GM21423 (cell line): ENCODE data around the gene CMTM4.
"Not testable (repeated sequence)": the region's sequence is repeated elsewhere in the genome, so short reads cannot be mapped to it uniquely, and the experiment has no call there.

ENCODE experiments used
- ATAC-seq: cut with Tn5 transposase; IDR thresholded peaks from one replicate; pipeline ENCODE4 v1.9.1; 2021; ENCODE audit warnings: mild to moderate bottlenecking, moderate library complexity; ENCODE audit not compliant: unreplicated experiment

CMTM4 gene

DNA sequence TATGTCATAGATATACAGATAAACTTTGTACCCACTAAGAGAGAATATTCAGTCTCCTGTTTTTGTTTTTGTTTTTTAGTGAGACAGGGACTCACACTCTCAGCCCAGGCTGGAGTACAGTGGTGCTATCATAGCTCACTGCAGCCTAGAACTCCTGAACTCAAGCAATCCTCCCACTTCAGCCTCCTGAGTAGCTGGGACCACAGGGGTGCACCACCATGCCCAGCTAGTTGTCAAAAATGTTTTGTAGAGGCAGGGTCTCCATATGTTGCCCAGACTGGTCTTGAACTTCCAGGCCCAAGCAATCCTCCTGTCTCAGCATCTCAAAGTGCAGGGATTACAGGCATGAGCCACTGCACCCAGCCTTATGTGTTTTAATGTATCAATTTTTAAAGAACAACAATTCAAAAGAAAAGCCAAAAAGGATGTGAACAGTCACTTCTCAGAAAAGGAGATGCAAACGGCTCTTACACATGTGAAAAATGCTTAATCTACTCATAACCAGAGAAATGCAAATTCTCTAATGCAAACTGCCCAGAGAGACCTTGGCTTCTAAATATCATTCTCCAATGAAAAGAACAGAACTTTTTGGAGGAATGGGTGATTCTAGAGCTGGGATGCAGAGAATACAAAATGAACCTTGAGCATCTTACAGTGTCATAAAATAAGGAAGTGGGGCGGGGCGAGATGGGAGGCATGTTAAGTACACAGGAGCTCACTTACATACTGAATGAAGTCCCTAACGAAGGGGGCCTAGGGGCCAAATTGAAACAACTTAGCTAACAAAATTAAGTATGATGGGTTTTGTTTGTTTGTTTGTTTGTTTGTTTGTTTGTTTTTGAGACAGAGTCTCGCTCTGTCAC is 99.3 kb downstream of the CMTM4 start:
- no peak for ATAC-seq

DNA sequence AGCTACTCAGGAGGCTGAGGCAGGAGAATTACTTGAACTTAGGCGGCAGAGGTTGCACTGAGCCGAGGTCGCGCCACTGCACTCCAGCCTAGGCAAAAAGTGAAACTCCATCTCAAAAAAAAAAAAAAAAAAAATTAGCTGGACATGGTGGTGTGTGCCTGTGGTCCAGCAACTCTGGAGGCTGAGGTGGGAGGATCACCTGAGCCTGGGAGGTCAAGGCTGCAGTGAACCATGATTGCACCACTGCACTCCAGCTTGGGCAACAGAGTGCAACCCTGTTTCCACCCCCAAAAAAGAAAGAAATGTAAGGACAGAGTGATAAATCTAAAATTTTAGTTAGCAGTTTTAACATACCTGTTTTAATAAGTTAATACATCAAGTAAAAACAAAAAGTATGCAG is 100.0 kb downstream of the CMTM4 start:
- not testable (repeated sequence) for ATAC-seq

DNA sequence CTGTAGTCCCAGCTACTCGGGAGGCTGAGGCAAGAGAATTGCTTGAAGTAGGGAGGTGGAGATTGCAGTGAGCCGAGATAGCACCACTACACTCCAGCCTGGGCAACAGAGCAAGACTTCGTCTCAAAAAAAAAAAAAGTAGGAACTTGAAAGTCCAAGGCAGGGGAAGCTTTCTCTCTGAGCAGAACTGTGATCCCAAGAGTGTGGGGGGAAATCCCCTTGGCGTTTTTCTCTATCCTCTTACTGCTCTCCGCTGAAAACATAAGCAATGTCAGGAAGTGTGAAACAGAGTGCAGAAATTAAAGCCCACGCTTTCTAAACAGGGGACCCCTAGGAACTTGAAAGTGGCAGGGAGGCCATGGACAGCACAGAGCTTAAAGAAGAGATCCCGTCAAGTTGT is 101.8 kb downstream of the CMTM4 start:
- no peak for ATAC-seq

DNA sequence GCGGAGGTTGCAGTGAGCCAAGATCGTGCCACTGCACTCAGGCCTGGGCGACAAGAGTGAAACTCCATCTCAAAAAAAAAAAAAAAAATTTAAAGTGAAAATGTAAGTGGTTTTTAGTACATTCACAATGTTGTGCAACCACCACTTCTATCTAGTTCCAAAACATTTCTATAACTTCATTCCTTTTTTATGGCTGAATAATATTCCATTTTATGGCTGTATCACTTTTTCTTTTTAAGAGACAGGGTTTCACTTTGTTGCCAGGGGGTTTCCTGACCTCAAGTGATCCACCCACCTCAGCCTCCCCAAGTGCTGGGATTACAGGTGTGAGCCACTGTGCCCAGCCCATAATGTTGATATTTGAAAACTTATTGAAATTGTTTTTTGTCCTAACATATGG is 103.7 kb downstream of the CMTM4 start:
- no peak for ATAC-seq

DNA sequence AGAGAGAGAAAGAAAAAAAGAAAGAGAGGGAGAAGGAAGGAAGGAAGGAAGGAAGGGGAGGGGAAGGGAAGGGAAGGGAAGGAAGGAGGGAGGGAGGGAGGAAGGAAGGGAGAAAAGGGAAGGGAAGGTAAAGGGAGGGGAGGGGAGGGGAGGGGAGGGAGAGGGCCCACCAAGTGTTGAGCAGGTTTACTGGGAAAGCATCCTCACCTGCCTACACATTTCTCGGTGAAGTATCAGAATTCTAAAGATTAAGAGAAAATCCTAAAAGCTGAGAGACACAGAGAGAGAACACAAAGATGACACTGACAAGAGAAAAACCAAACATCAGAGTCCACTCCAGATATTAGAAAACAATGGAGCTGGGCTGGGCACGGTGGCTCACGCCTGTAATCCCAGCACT is 104.3 kb downstream of the CMTM4 start:
- ATAC-seq, result no peak

DNA sequence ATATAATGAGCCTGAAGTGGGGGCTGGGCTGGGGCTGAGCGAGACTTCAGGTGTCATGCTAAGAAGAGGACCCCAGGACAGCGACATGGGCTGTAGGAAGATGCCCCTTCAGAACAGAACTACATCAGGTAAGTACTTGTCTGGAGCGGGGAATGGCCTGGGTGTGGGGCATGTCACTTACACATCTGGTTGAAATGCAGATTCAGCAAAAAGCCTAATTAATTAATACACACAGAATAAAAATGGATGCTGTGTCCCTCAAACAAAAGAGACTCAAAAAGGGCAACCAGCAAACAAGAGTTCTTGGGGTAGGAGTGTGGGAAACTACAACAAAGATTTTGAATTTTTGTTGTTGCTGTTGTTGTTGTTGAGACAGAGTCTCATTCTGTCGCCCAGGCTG is 105.5 kb downstream of the CMTM4 start:
- no peak for ATAC-seq

DNA sequence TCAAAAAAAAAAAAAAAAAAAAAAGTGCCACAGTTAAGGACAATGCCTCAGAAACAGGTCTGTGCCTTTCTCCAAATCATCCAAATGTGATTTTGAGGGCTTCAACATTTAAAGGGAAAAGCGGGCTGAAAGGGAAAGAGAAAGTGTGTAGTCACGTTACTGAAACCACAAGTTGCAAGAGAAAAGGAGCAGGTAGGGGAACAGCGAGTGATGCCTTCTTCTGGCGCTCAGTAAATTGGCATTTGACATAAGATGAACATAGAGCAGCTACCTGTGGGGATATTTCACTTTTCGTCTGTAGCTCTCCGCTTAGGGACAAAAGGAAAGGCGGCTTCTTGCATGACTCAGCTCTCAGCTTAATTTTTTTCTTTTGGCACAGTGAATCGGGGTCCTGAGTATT is 106.2 kb downstream of the CMTM4 start:
- no peak for ATAC-seq

DNA sequence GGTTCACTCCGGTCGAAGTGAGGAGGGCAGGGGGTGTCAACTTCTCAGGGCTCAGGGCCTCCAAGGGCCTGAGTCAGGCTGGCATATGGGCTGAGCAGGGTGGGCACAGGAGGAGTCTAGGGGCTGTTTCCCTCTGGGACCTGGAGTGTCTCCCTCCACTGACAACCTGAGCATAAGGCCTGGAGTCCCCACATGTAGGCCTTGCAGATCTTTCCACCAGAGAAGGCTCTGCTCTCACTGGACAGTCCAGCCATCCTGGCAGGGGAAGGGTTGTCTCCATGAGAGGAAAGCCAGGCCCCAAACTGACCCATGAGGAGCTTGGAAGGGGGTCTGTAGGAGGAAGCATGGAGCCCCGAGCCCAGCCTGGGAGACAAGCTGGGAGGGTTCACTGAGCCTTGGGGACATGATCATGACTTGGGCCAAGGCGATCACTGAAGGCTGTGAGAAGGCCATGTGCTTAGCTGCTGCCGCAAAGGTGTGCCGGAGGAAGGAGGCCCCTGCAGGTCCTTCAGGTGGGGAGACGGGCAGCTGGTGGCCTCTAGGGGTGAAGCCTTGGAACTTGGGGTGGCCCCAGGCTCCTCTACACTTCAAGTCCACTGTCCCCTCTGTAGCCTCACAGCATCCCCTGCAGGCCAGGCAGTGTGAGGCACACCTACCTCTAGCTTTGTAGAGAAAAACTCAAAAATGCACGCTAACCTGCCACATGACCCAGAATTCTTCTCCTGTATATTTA is 107.4 kb downstream of the CMTM4 start:
- no peak for ATAC-seq

DNA sequence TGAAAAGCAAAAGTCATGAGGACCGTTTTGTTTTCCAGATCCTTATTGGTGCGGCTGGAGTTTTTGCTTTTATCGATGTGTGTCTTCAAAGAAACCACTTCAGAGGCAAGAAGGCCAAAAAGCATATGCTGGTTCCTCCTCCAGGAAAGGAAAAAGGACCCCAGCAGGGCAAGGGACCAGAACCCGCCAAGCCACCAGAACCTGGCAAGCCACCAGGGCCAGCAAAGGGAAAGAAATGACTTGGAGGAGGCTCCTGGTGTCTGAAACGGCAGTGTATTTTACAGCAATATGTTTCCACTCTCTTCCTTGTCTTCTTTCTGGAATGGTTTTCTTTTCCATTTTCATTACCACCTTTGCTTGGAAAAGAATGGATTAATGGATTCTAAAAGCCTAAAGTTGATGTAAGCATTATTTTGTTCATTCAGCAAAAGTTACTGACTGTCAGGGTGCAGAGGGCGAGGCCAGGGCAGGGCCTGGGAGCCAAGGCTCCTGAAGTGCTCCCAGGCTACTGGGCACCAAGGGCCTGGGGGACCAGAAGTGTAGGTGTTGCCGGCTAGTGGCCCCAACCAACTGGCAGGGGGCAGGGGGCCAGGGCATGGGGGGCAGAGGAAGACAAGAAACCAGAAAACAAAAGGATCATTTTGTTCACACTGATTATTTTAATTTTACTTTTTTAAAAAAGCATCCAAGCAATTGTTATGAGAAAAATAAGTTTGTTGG is 108.5 kb downstream of the CMTM4 start:
- no peak for ATAC-seq

DNA sequence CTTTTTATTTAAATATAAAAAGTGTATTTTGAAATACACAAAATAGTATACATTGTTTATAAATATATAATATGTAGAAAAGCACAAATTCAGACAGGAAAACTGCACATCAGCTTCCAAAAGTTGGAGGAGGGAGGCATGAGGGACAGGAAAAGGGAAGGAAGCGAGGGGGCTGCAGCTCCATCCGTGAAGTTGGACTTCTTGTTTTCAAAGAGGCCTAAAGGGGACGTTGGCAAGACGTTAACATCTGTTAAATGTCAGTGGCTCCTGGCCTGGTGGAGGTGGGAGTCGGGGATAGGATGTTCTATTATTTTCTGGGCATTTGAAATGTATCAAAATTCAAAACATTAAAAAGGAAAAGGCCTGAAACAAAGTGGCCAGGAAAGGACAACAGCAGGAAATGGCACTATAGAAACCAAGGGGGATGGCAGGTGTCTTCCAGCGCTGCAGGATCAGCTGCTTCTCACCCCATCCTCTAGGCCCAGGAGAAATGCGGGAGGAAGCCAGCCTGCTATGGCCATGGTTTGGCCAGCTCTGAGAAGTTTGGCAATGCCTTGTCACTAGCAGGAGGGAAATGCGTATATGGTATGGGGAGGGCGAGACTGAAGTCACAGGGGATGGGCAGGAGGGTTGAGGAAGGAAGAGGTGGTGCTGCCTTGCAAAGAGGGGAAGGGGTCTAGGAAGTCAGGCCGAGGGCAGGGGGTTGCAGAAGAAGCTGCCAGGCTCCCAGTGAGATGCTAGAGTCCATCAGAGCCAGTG is 110.9 kb downstream of the CMTM4 start:
- no peak for ATAC-seq

DNA sequence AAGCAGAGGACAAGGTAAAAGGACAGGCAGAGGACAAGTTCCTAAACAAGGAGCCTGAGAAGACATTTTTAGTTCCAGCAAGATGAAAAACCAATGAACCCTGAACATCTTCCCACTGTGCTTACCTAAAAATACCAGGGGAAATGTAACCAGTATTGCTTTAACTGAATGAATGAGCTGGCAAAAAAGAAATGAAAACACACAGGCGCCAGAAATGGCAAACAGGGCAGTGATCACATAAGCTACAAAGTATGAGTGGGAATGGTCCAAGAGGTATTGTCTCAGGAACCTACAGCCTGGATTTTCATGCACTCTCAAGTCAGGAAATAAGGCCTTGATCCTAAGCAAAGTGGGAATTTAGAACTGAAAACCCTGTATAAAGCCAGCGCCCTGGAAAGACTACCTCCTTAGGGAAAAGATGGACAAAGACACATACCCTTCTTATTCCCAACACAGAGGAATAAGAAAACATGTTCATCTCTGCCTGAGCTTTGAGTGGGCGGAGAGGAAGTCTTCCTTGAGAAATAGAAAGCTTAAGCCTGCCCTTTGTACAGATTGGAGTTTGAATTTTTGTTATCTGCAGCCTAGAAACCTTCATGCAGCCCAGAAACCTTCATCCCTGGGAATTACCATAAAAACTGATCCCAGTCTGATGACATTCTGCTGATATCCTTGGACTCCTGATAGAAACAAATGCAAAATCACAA is 115.1 kb downstream of the CMTM4 start:
- no peak for ATAC-seq

DNA sequence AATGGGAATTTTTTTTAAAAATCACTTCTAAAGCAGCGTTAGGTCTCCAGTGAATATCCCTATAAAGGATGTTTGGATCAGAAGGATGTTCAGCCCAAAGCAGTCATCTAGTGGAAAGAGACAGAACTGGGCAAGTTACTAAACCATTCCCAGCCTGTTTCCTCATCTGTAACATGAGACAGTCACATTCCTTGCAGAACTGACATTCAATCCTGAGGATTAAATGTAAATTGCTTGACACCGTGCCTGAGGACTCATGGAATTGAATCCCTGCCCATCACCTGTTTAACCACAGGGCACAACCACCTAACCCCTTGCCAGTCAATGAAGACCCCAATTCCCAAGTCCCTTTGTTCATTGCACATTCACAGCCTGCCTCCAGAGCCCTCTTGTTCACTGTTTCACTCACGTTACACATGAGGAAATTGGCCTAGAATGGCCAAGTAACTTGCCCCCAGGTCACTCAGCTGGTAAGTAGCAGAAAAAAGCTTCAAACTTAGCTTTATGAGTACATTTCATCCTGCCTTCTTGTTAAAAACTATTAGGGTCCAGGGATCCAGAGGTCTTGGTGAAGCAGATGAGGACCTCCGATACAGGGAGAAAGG is 115.8 kb downstream of the CMTM4 start:
- no peak for ATAC-seq

DNA sequence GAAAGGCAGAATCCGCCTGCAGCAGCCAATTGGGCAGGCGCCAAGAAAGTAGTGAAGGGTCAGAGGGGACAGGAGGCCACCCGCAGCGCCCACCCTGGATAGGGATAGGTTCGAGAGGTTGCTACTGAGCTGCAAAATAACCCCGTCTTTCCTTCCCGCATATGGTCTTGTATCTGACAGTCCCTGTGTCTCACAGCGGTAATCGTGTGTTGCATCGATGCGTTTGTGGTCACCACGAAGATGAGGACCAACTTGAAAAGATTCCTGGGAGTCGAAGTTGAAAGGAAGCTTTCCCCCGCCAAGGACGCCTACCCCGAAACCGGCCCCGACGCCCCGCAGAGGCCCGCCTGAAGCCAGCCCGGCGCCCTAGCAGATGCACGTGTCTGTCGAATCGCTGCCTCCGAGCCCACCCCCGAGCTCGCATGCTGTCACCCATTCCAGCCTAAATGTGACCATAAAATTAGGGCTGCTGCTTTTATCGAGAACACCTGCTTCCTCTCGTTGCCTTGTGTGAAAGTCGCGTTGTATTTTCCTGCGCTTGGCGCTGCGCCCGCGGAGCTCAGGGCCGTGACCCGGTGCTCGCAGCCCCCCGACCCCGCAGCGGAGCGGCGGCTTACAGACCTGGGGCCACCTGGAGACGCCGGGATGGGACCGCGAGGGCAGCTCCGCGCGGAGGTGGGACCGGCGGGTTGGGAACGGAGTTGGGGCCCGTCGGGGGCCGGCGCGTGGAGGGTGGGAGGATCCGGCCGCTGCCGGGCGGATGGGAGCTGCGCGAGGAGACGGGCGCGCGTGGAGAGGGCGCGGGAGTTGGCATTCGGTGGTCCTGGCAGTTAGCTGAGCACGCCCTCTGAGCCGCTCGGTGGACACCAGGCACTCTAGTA is 117.7 kb downstream of the CMTM4 start, which contains the start of gene CMTM2:
Gene CMTM2, plus strand, starts transcription at position 813 of the 881 bp plus-strand sequence. CDS start 145 bp downstream, outside the sequence.
- ATAC-seq, result no peak

DNA sequence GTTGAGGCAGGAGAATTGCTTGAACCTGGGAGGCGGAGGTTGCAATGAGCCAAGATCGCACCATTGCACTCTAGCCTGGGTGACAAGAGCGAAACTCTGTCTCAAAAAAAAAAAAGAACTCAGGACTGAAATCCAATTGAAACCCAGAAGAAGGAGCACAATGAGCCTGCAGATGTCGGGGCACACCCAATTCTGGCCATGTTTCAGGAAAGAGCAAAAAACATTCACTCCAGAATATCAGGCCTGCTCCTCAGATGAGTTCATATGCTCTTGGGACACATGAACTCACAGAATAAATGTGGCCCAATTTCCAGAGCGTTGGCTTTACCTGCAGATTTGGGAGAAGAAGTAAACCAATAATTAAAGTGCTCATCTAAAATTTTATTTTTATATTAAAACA is 120.2 kb downstream of the CMTM4 start:
- ATAC-seq, result no peak

DNA sequence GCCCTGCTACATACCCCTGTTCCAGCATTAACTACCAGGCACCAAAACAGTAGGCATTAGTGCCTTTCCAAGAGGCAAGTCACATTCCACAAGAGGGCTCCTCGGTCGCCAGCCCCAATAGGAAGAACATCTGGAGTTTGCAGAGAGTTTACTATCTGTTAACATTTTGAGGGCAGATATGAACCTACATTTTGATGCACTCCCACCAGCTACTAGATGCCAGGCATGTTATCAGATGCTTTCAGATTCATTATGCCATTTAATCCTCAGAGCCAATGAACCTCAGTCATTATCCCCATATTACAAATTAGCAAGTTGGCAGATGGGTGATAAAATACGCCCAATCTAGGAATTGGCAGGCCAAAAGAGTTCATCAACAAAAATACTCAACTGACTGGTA is 121.5 kb downstream of the CMTM4 start:
- ATAC-seq, result no peak

DNA sequence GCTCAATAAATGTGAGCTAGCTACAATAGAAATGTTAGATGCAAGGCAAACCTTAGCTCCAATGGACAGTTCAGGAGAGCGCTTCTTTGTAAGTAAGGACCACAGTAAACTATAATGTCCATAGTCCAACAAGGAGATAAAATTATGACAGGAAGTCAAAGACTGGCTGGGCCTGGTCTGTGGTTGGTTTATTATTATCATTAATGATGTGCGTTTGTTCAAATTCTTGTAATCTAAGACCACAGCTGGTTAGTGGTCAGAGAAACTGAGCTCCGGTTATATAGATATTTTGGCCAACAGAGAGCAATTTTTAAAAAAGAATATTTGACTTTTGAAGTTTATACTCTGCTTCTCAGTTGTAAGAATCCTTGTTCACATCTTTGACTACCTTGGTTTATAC is 122.0 kb downstream of the CMTM4 start:
- ATAC-seq, result no peak

DNA sequence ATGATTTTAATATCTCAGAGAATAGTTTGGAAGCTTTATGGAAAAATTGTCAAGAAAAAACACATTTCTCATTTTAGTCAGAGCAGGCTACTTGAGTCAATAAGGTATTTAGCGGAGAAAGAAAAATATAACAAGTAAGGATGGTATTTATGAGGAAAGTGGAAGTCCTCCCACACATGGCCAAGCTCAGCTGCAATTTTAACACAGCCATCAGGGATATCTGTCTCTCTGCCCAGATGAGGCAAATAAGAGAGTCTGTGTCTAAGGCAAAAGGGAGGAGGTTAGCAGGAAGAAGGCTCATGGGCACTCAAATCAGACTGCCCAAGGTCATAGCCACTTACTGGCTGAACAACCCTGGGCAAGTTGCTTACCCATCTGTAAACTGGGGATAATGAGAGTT is 122.5 kb downstream of the CMTM4 start:
- ATAC-seq, result no peak

DNA sequence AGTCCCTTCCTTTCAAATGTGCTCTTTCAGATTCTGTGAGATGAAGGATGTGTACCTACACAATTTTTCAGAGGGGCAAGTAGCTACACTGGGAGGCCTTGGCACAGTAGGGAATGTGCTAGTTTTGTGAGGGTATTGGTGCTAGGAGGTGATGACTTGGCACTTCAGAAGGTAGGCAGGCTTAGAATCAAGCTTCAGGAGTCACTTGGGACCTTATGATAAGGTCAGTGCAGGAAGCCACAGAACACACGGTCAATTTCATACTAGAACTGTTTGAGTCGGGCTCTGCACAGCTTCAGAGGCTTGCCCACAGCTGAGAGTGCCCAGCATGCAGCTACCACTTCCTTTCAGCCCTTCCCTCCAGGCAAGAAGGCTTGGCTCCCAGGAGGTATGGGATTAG is 124.2 kb downstream of the CMTM4 start:
- ATAC-seq, result no peak
